ENCODE data around the gene FOXA2.

The FOXA2 gene

GRCh38 chr20:22590662-22591061, 6.3 kb upstream of the FOXA2 start:
- no peak overlapping the region for H3K4me3 Mint-ChIP-seq
- peaks cover 90% of the 10 kb centered on the region for H3K27me3 Mint-ChIP-seq (ENCODE audit: low read depth, poor library complexity)
- no peaks in the 10 kb centered on the region for H3K36me3 Mint-ChIP-seq (ENCODE audit: low read depth)
- H3K27ac Mint-ChIP-seq, result no peak overlapping the region
- peaks cover 4% of the 10 kb centered on the region for H3K9me3 Mint-ChIP-seq
- TF ChIP-seq, protein P1, sequence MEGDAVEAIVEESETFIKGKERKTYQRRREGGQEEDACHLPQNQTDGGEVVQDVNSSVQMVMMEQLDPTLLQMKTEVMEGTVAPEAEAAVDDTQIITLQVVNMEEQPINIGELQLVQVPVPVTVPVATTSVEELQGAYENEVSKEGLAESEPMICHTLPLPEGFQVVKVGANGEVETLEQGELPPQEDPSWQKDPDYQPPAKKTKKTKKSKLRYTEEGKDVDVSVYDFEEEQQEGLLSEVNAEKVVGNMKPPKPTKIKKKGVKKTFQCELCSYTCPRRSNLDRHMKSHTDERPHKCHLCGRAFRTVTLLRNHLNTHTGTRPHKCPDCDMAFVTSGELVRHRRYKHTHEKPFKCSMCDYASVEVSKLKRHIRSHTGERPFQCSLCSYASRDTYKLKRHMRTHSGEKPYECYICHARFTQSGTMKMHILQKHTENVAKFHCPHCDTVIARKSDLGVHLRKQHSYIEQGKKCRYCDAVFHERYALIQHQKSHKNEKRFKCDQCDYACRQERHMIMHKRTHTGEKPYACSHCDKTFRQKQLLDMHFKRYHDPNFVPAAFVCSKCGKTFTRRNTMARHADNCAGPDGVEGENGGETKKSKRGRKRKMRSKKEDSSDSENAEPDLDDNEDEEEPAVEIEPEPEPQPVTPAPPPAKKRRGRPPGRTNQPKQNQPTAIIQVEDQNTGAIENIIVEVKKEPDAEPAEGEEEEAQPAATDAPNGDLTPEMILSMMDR (IDR thresholded peaks at IDR 0.05), result no peak
- H3K4me1 Mint-ChIP-seq, result no peaks in the 10 kb centered on the region
- no peak for DNase-seq

GRCh38 chr20:22586645-22587310, 2.4 kb upstream of the FOXA2 start:
- Mint-ChIP-seq H3K4me3 (peak overlapping the region; percentile 69), H3K36me3 (ENCODE audit: low read depth) (no peaks in the 10 kb centered on the region), H3K27me3 (ENCODE audit: low read depth, poor library complexity) (peaks cover 98% of the 10 kb centered on the region), H3K27ac (no peak overlapping the region), H3K9me3 (peaks cover 6% of the 10 kb centered on the region), H3K4me1 (peaks cover 16% of the 10 kb centered on the region)
- DNase-seq, result peak; percentile 73
- TF ChIP-seq, protein P1 (IDR thresholded peaks at IDR 0.05), result peak; percentile 75

DNA sequence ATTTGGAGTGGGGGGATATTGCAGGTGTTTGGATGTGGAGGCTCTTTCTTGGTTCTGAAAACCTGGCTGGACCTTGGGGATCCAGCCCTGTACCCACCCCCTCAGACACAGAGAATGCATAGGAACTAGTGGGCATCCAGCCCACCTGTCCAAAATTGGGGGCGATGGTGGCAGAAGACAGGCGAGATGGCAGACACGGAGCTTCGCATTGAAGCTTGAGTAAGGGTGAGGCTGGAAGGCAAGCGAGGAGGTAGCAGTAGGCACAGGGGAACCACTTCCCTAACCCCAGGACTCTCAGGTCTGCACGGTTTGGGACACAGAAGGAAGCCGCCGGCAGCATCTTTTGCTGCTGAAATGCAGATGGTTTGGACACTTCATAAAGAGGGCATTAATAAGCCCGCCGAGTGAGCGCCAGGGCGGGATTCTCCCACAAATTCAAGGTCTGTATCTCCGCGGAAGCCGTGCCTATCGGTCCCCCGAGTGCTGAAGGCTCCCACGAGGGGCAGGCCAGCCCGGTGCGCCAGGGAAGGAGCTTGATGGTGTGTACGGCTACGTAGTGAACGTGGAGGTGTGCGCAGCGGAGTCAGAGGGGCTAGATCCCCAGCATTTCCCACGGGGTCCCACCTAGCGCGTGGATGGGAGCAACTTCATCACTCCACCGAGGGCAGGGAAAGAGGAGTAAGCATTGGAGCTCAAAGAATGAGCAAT, 1.6 kb upstream of the FOXA2 start:
- peak overlapping the region; percentile 12 for H3K4me3 Mint-ChIP-seq

GRCh38 chr20:22584922-22585785, 782 bp upstream of the FOXA2 start:
- peak; percentile 44 for DNase-seq
- H3K4me3 Mint-ChIP-seq, result peak overlapping the region; percentile 75

More for the DNA sequence above, 1.6 kb upstream of the FOXA2 start:
- no peak for DNase-seq
- peaks cover 18% of the 10 kb centered on the region for H3K4me1 Mint-ChIP-seq
- H3K36me3 Mint-ChIP-seq (ENCODE audit: low read depth), result no peaks in the 10 kb centered on the region
- H3K27ac Mint-ChIP-seq, result no peak overlapping the region
- H3K27me3 Mint-ChIP-seq (ENCODE audit: low read depth, poor library complexity), result peaks cover 98% of the 10 kb centered on the region
- TF ChIP-seq, protein P1 (IDR thresholded peaks at IDR 0.05), result no peak
- H3K9me3 Mint-ChIP-seq, result peaks cover 6% of the 10 kb centered on the region

DNA sequence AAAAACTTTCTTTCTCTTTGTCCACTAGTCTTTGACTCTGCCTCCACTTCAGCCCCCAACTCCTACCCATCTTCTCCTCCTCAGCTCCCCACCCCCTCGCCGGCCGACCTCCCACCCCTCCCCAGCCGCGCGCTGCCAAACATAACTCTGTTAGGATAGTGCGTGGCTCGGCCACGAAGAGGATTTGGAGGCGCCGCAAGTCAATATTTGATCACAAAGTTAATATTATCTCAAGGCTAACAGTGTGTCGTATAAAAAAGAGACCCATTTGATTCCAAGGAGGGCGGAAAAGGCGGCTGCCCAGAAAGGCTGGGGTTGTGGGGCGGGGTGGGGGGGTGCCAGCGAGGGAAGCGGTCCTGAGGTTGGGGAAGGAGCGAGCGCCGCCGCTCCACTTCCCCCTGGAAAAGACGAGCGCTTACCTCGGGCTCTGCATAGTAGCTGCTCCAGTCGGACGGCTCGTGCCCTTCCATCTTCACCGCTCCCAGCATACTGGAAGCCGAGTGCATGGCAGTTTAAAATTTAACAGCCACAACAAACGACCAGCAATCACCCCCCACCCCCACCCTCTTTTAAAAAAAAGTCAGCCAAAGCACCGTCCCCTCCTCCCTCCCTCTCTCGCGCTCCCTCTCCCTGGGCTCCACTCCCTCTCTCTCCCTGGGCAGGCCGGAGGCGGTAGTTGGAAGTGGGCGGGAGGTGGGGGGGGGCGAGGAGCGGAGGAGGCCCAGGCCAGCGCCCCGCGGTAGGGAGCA, 425 bp downstream of the FOXA2 start:
- TF ChIP-seq, protein P1 (IDR thresholded peaks at IDR 0.05), result no peak
- Mint-ChIP-seq H3K36me3 (ENCODE audit: low read depth) (no peaks in the 10 kb centered on the region), H3K9me3 (peaks cover 6% of the 10 kb centered on the region), H3K4me1 (peaks cover 19% of the 10 kb centered on the region), H3K27ac (no peak overlapping the region), H3K4me3 (peak overlapping the region; percentile 68), H3K27me3 (ENCODE audit: low read depth, poor library complexity) (peaks cover 98% of the 10 kb centered on the region)
- DNase-seq, result peak; percentile 18

More at GRCh38 chr20:22584922-22585785, 782 bp upstream of the FOXA2 start:
- TF ChIP-seq, protein P1 (IDR thresholded peaks at IDR 0.05), result no peak
- Mint-ChIP-seq H3K36me3 (ENCODE audit: low read depth) (no peaks in the 10 kb centered on the region), H3K27me3 (ENCODE audit: low read depth, poor library complexity) (peaks cover 98% of the 10 kb centered on the region), H3K9me3 (peaks cover 6% of the 10 kb centered on the region), H3K4me1 (peaks cover 18% of the 10 kb centered on the region), H3K27ac (no peak overlapping the region)
